Measurements from ENCODE around the gene ADCY5. TPM values are rescaled to one million over a fixed set of nuclear protein-coding genes. Genes with fewer than 3 reads are reported as not detected.
"Not testable (repeated sequence)": the region's sequence is repeated elsewhere in the genome, so short reads cannot be mapped to it uniquely, and the experiment has no call there.

Gene ADCY5
- under 1 TPM; 0.09 to 0.95 (median 0.19) TPM for total RNA-seq (2021; fragmentation: NEBNext Ultra II Directional; extraction: Animal tissue kit (Norgen Biotek cat#: 25700))
- long read RNA-seq, result 0 reads

- peaks cover 53% of the 10 kb centered on the region for H3K27me3 Mint-ChIP-seq (ENCODE audit: insufficient read depth)
- no peak for DNase-seq
- no peak for TF ChIP-seq CTCF (IDR thresholded peaks at IDR 0.05)
Observed at GRCh38 chr3:123448536-123449101, at the start of gene ADCY5. ADCY5 (minus strand) TSS chr3:123449090; CDS start chr3:123448545, 545 bp downstream.

GRCh38 chr3:123493912-123494311, 45.0 kb upstream of the ADCY5 start:
- no peak for DNase-seq
- no peak for TF ChIP-seq CTCF (IDR thresholded peaks at IDR 0.05)
- Mint-ChIP-seq H3K9me3 (no peaks in the 10 kb centered on the region), H3K27ac (no peak overlapping the region), H3K4me3 (no peak overlapping the region), H3K27me3 (ENCODE audit: insufficient read depth) (peaks cover 2% of the 10 kb centered on the region; the same call in 1 of the 2 replicates), H3K36me3 (ENCODE audit: low read depth) (peaks cover 15% of the 10 kb centered on the region; the same call in 1 of the 2 replicates), H3K4me1 (ENCODE audit: low read depth) (peaks cover 5% of the 10 kb centered on the region)

More at GRCh38 chr3:123448536-123449101, at the start of gene ADCY5:
- Mint-ChIP-seq H3K36me3 (ENCODE audit: low read depth) (peaks cover 5% of the 10 kb centered on the region; the same call in 1 of the 2 replicates), H3K4me1 (ENCODE audit: low read depth) (no peaks in the 10 kb centered on the region), H3K27ac (no peak within 1 kb of the TSS), H3K4me3 (peak within 1 kb of the TSS; percentile 46), H3K9me3 (no peaks in the 10 kb centered on the region)

- peaks cover 5% of the 10 kb centered on the region; the same call in 1 of the 2 replicates for H3K36me3 Mint-ChIP-seq (ENCODE audit: low read depth)
- H3K4me1 Mint-ChIP-seq (ENCODE audit: low read depth), result no peaks in the 10 kb centered on the region
- no peaks in the 10 kb centered on the region; the same call in 1 of the 2 replicates for H3K27me3 Mint-ChIP-seq (ENCODE audit: insufficient read depth)
- DNase-seq, result no peak
- no peak overlapping the region for H3K4me3 Mint-ChIP-seq
- TF ChIP-seq CTCF (IDR thresholded peaks at IDR 0.05), result no peak
- H3K9me3 Mint-ChIP-seq, result no peaks in the 10 kb centered on the region
- H3K27ac Mint-ChIP-seq, result no peak overlapping the region
Observed at GRCh38 chr3:123491966-123492587, 43.2 kb upstream of the ADCY5 start.

GRCh38 chr3:123489400-123490004, 40.6 kb upstream of the ADCY5 start:
- Mint-ChIP-seq H3K36me3 (ENCODE audit: low read depth) (peaks cover 5% of the 10 kb centered on the region; the same call in 1 of the 2 replicates), H3K4me3 (no peak overlapping the region), H3K9me3 (no peaks in the 10 kb centered on the region), H3K27ac (no peak overlapping the region), H3K27me3 (ENCODE audit: insufficient read depth) (peaks cover 7% of the 10 kb centered on the region), H3K4me1 (ENCODE audit: low read depth) (no peaks in the 10 kb centered on the region)
- DNase-seq, result peak; percentile 18
- TF ChIP-seq CTCF (IDR thresholded peaks at IDR 0.05), result peak; percentile 90

- H3K4me1 Mint-ChIP-seq (ENCODE audit: low read depth), result no peaks in the 10 kb centered on the region
- no peak overlapping the region for H3K27ac Mint-ChIP-seq
- H3K4me3 Mint-ChIP-seq, result no peak overlapping the region
- peaks cover 7% of the 10 kb centered on the region for H3K27me3 Mint-ChIP-seq (ENCODE audit: insufficient read depth)
- H3K36me3 Mint-ChIP-seq (ENCODE audit: low read depth), result peaks cover 1% of the 10 kb centered on the region; the same call in 1 of the 2 replicates
- no peak for TF ChIP-seq CTCF (IDR thresholded peaks at IDR 0.05)
- DNase-seq, result no peak
- H3K9me3 Mint-ChIP-seq, result no peaks in the 10 kb centered on the region
Observed at GRCh38 chr3:123488645-123489347, 39.9 kb upstream of the ADCY5 start.

GRCh38 chr3:123487063-123487462, 38.2 kb upstream of the ADCY5 start:
- H3K9me3 Mint-ChIP-seq; H3K4me3 Mint-ChIP-seq; DNase-seq; H3K4me1 Mint-ChIP-seq (ENCODE audit: low read depth); H3K27ac Mint-ChIP-seq; H3K36me3 Mint-ChIP-seq (ENCODE audit: low read depth); H3K27me3 Mint-ChIP-seq (ENCODE audit: insufficient read depth): not testable (repeated sequence)

Measured in HFFc6 (cell line).